IMR-90 (cell line): ENCODE results near the gene SLC22A24. TPM values are rescaled to one million over a fixed set of nuclear protein-coding genes. Genes with fewer than 3 reads are reported as not detected.
A peak's percentile ranks its signal among the peaks of the same experiment; 100 is the strongest.

Experiments used
- ATAC-seq: fragments of 200-7000 bp; cut with Tn5 transposase; 2 replicates; pipeline ENCODE4 v1.9.1; 2020; ENCODE audit warnings: low read depth, mild to moderate bottlenecking, moderate library complexity
- BruUV-seq: library from RNA; stranded (reverse); fragments of 400-500 nt; replicated peaks from 2 replicates; lab custom pipeline; 2021; lab: Mats Ljungman, UMichigan
- CTCF ChIA-PET: fragments of 300-600 bp; formaldehyde crosslinking; extraction: SDS; loops from one replicate; lab custom pipeline; 2021; ENCODE audit warnings: antibody characterized with exemption; lab: Yijun Ruan, JAX
- POLR2A ChIA-PET: fragments of 300-600 bp; sonication (Branson Sonifier 250); formaldehyde crosslinking; loops from one replicate; lab custom pipeline; 2022; ENCODE audit warnings: antibody characterized with exemption; ENCODE audit not compliant: unreplicated experiment; lab: Charles Lee
- DNase-seq: peaks from one replicate; pipeline ENCODE4 v3.0.0; 2013
- H2AFZ ChIP-seq: replicated peaks from 2 replicates; pipeline ENCODE3; 2013; ENCODE audit warnings: low read length, mild to moderate bottlenecking; ENCODE audit not compliant: poor library complexity
- H2AK5ac ChIP-seq: 2 replicates; pipeline ENCODE4 v1.6.1; 2013; ENCODE audit warnings: low read depth, low read length, inconsistent platforms
- H2AK9ac ChIP-seq: replicated peaks from 2 replicates; pipeline ENCODE3; 2013; ENCODE audit warnings: mild to moderate bottlenecking, low read depth, low read length, moderate library complexity; ENCODE audit not compliant: poor library complexity
- H2BK120ac ChIP-seq: 2 replicates; pipeline ENCODE4 v1.6.1; 2013; ENCODE audit warnings: low read depth, low read length, inconsistent platforms
- H2BK15ac ChIP-seq: 3 replicates; pipeline ENCODE4 v1.6.1; 2013; ENCODE audit warnings: low read depth, low read length, inconsistent platforms
- H2BK20ac ChIP-seq: 2 replicates; pipeline ENCODE4 v1.6.1; 2013; ENCODE audit warnings: low read depth, mild to moderate bottlenecking, inconsistent platforms, low read length, moderate library complexity
- H2BK5ac ChIP-seq: 2 replicates; pipeline ENCODE4 v1.6.1; 2013; ENCODE audit warnings: mild to moderate bottlenecking, low read depth, low read length, inconsistent platforms; ENCODE audit not compliant: poor library complexity, severe bottlenecking
- H3K14ac ChIP-seq: replicated peaks from 2 replicates; pipeline ENCODE4 v1.6.1; 2013; ENCODE audit warnings: low read depth, low read length, inconsistent platforms
- H3K18ac ChIP-seq: 2 replicates; pipeline ENCODE4 v1.6.1; 2013; ENCODE audit warnings: low read depth, low read length, control low read depth
- H3K23ac ChIP-seq: 2 replicates; pipeline ENCODE4 v1.6.1; 2013; ENCODE audit warnings: low read depth, low read length, inconsistent platforms
- H3K27ac ChIP-seq: 2 replicates; pipeline ENCODE4 v1.5.1; 2013; ENCODE audit warnings: mild to moderate bottlenecking, control low read depth, low read length; ENCODE audit not compliant: insufficient read depth
- H3K27me3 ChIP-seq: 2 replicates; pipeline ENCODE4 v1.6.1; 2013; ENCODE audit warnings: low read length; ENCODE audit not compliant: control insufficient read depth, insufficient read depth
- H3K36me3 ChIP-seq: 2 replicates; pipeline ENCODE4 v1.6.1; 2013; ENCODE audit warnings: low read length, mixed read lengths; ENCODE audit not compliant: control insufficient read depth, insufficient read depth
- H3K4ac ChIP-seq: 2 replicates; pipeline ENCODE4 v1.6.1; 2013; ENCODE audit warnings: low read depth, low read length, inconsistent platforms
- H3K4me1 ChIP-seq: 2 replicates; pipeline ENCODE4 v1.6.1; 2013; ENCODE audit warnings: low read length, mixed read lengths; ENCODE audit not compliant: control insufficient read depth, insufficient read depth
- H3K4me2 ChIP-seq: 2 replicates; pipeline ENCODE4 v1.6.1; 2013; ENCODE audit warnings: low read depth, mild to moderate bottlenecking, control low read depth, low read length, moderate library complexity
- H3K4me3 ChIP-seq: 2 replicates; pipeline ENCODE4 v1.5.1; 2013; ENCODE audit warnings: low read depth, mild to moderate bottlenecking, control low read depth, low read length, moderate library complexity; ENCODE audit not compliant: insufficient read depth
- H3K56ac ChIP-seq: 2 replicates; pipeline ENCODE4 v1.6.1; 2013; ENCODE audit warnings: low read length, inconsistent platforms; ENCODE audit not compliant: insufficient read depth; ENCODE audit errors: extremely low read depth
- H3K79me1 ChIP-seq, 2 experiments: 2 replicates each; pipeline ENCODE4 v1.6.1; 2013; ENCODE audit warnings: low read length in 2 of 2, inconsistent platforms in 1 of 2, low read depth in 1 of 2
- H3K9ac ChIP-seq: 2 replicates; pipeline ENCODE4 v1.6.1; 2013; ENCODE audit warnings: low read depth, low read length, control low read depth
- H3K9me1 ChIP-seq: 2 replicates; pipeline ENCODE4 v1.6.1; 2013; ENCODE audit warnings: low read length, inconsistent platforms; ENCODE audit not compliant: insufficient read depth
- H3K9me3 ChIP-seq: 2 replicates; pipeline ENCODE4 v1.6.1; 2013; ENCODE audit warnings: low read length; ENCODE audit not compliant: control insufficient read depth, insufficient read depth
- H4K20me1 ChIP-seq: 2 replicates; pipeline ENCODE4 v1.6.1; 2013; ENCODE audit warnings: low read length, inconsistent platforms; ENCODE audit not compliant: insufficient read depth
- H4K5ac ChIP-seq: 2 replicates; pipeline ENCODE4 v1.6.1; 2013; ENCODE audit warnings: mild to moderate bottlenecking, low read depth, low read length, control low read depth
- H4K8ac ChIP-seq, 2 experiments: 2 replicates each; pipeline ENCODE4 v1.6.1; 2013; ENCODE audit warnings: low read depth in 2 of 2, low read length in 2 of 2, control low read depth in 1 of 2, inconsistent platforms in 1 of 2
- H4K91ac ChIP-seq: 2 replicates; pipeline ENCODE4 v1.6.1; 2013; ENCODE audit warnings: low read depth, low read length, inconsistent platforms; ENCODE audit not compliant: insufficient read depth
- BHLHE40 ChIP-seq: fragments of 150-350 bp; IDR thresholded peaks from 2 replicates; pipeline ENCODE4 v1.6.1; 2016; ENCODE audit warnings: mild to moderate bottlenecking, low read depth, low read length
- CEBPB ChIP-seq: IDR thresholded peaks from 2 replicates; pipeline ENCODE4 v1.6.1; 2012; ENCODE audit warnings: low read depth, low read length, improper control_type of control experiment
- CHD1 ChIP-seq: IDR thresholded peaks from 2 replicates; pipeline ENCODE4 v1.6.1; 2012; ENCODE audit warnings: low read depth, low read length, improper control_type of control experiment
- FOS ChIP-seq: fragments of 150-350 bp; IDR thresholded peaks from 2 replicates; pipeline ENCODE4 v1.6.1; 2016; ENCODE audit warnings: low read depth, low read length
- MAFK ChIP-seq: IDR thresholded peaks from 2 replicates; pipeline ENCODE4 v1.6.1; 2012; ENCODE audit warnings: low read depth, low read length, improper control_type of control experiment
- MAZ ChIP-seq: IDR thresholded peaks from 2 replicates; pipeline ENCODE4 v1.6.1; 2012; ENCODE audit warnings: low read depth, mild to moderate bottlenecking, low read length, improper control_type of control experiment, moderate library complexity, borderline replicate concordance
- MXI1 ChIP-seq: IDR thresholded peaks from 2 replicates; pipeline ENCODE4 v1.6.1; 2012; ENCODE audit warnings: low read depth, mild to moderate bottlenecking, low read length, moderate library complexity, borderline replicate concordance
- NFE2L2 ChIP-seq: fragments of 150-350 bp; IDR thresholded peaks from 2 replicates; pipeline ENCODE4 v1.6.1; 2016; ENCODE audit warnings: low read depth, mild to moderate bottlenecking, low read length
- POLR2A ChIP-seq: IDR thresholded peaks from 2 replicates; pipeline ENCODE4 v1.6.1; 2012; ENCODE audit warnings: mild to moderate bottlenecking, low read depth, low read length
- RAD21 ChIP-seq: IDR thresholded peaks from 2 replicates; pipeline ENCODE4 v1.6.1; 2012; ENCODE audit warnings: low read length, improper control_type of control experiment
- RCOR1 ChIP-seq: IDR thresholded peaks from 2 replicates; pipeline ENCODE4 v1.6.1; 2012; ENCODE audit warnings: mild to moderate bottlenecking, low read length, improper control_type of control experiment; ENCODE audit not compliant: insufficient replicate concordance
- RFX5 ChIP-seq: IDR thresholded peaks from 2 replicates; pipeline ENCODE4 v1.8.0; 2012; ENCODE audit warnings: low read depth, mild to moderate bottlenecking, low read length, moderate library complexity
- SMC3 ChIP-seq: fragments of 150-350 bp; IDR thresholded peaks from 2 replicates; pipeline ENCODE4 v1.6.1; 2016; ENCODE audit warnings: low read depth, mild to moderate bottlenecking, antibody characterized with exemption, low read length, moderate library complexity
- WGBS, 2 experiments: methylation state at CpG; one replicate each; pipeline versions ENCODE4 v1.1.5 to v1.1.7; 2013; ENCODE audit warnings: missing lambda C conversion rate in 2 of 2; ENCODE audit not compliant: insufficient read length in 1 of 2; ENCODE audit errors: extremely low coverage in 2 of 2; 5-methylcytosine and 5-hydroxymethylcytosine counted together
- dilution Hi-C: fragments of 300-500 bp; cut with HindIII; formaldehyde crosslinking; loops from one replicate; pipeline ENCODE4 v1.14.3; 2018; ENCODE audit warnings: low sequenced_read_pairs; ENCODE audit not compliant: unreplicated experiment
- in situ Hi-C: fragments of 300-500 bp; cut with MboI; formaldehyde crosslinking; loops from 3 replicates; pipeline ENCODE4 v1.14.3; 2019; ENCODE audit warnings: low sequenced_read_pairs, inconsistent platforms, mixed read lengths
- intact Hi-C: fragments of 100-400 bp; cut with micrococcal nuclease; formaldehyde crosslinking; loops from 2 replicates; pipeline ENCODE4 v1.10.0; 2022
- polyA plus RNA-seq, 3 experiments: library from polyadenylated mRNA; depleted of rRNA; stranded (reverse); fragments of >200 nt; gene quantifications; 2 replicates each; pipeline ENCODE4 v1.2.3, GENCODE V29; 2012; ENCODE audit warnings: low replicate concordance in 1 of 3
- total RNA-seq: library from RNA; depleted of rRNA; stranded (reverse); fragments of >200 nt; gene quantifications from 2 replicates; pipeline ENCODE4 v1.2.3, GENCODE V29; 2012
- TF ChIP-seq, protein P1 (sequence below): fragments of 150-350 bp; IDR thresholded peaks from 2 replicates; pipeline ENCODE4 v1.6.1; 2017; ENCODE audit warnings: mild to moderate bottlenecking, antibody characterized with exemption, low read length, low read depth
- TF ChIP-seq, protein P2 (sequence below): fragments of 150-350 bp; IDR thresholded peaks from 2 replicates; pipeline ENCODE4 v1.6.1; 2016; ENCODE audit warnings: low read depth, mild to moderate bottlenecking, low read length, moderate library complexity, borderline replicate concordance

Gene SLC22A24
- total and polyA plus RNA-seq, 2 of the 4 experiments (the other 2 are of a cell fraction), result not detected

DNA sequence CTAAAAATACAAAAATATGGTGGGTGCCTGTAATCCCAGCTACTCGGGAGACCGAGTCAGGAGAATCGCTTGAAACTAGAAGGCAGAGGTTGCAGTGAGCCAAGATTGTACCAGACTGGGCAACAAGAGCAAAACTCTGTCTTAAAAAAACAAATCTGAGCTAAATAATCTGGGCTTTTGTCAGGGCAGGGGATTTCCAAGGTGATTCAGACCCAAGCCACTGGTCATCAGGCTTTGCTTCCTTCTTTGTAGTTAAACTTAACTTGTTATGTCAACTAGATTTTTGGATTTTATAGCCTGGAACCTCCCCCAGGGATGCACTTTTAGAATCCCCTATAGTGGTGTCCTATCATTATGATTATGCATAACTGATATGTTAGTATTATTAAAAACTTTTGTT lies 101.4 kb downstream of the SLC22A24 start:
- no peak overlapping the region for H3K23ac ChIP-seq
- POLR2A ChIA-PET, result no interaction called here
- H4K91ac ChIP-seq, result no peak overlapping the region
- H3K18ac ChIP-seq, result no peak overlapping the region
- no peak overlapping the region for H3K4me2 ChIP-seq
- H2BK5ac ChIP-seq, result no peak overlapping the region
- in situ Hi-C loops, result no loop called here
- CTCF ChIA-PET, result no interaction called here
- H3K4me1 ChIP-seq, result no peaks in the 10 kb centered on the region
- H3K56ac ChIP-seq, result no peak overlapping the region
- H3K9me3 ChIP-seq, result no peaks in the 10 kb centered on the region
- no peaks in the 10 kb centered on the region for H4K20me1 ChIP-seq
- no peak for ATAC-seq
- no TSS peak for BruUV-seq
- H2AK5ac ChIP-seq, result no peak overlapping the region
- H3K36me3 ChIP-seq, result no peaks in the 10 kb centered on the region
- no peak overlapping the region for H2BK120ac ChIP-seq
- H3K14ac ChIP-seq, result no peak overlapping the region
- no peak overlapping the region for H2AK9ac ChIP-seq
- TF ChIP-seq BHLHE40 (no peak), MAZ (no peak), NFE2L2 (no peak), MAFK (no peak), MXI1 (no peak), POLR2A (no peak), CEBPB (no peak), FOS (no peak), RCOR1 (no peak), RFX5 (no peak), SMC3 (no peak), RAD21 (no peak), CHD1 (no peak)
- TF ChIP-seq, protein P1, sequence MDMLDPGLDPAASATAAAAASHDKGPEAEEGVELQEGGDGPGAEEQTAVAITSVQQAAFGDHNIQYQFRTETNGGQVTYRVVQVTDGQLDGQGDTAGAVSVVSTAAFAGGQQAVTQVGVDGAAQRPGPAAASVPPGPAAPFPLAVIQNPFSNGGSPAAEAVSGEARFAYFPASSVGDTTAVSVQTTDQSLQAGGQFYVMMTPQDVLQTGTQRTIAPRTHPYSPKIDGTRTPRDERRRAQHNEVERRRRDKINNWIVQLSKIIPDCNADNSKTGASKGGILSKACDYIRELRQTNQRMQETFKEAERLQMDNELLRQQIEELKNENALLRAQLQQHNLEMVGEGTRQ, result no peak
- TF ChIP-seq, protein P2, sequence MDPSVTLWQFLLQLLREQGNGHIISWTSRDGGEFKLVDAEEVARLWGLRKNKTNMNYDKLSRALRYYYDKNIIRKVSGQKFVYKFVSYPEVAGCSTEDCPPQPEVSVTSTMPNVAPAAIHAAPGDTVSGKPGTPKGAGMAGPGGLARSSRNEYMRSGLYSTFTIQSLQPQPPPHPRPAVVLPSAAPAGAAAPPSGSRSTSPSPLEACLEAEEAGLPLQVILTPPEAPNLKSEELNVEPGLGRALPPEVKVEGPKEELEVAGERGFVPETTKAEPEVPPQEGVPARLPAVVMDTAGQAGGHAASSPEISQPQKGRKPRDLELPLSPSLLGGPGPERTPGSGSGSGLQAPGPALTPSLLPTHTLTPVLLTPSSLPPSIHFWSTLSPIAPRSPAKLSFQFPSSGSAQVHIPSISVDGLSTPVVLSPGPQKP, result no peak
- no peak overlapping the region for H2BK15ac ChIP-seq
- H4K8ac ChIP-seq, result no peak overlapping the region
- H3K79me1 ChIP-seq, result no peaks in the 10 kb centered on the region
- intact Hi-C loops, result no loop called here
- no peaks in the 10 kb centered on the region for H3K9me1 ChIP-seq
- no CpG with 5 or more reads among the region's 3 CpGs for WGBS, 2 experiments
- no peak overlapping the region for H3K4me3 ChIP-seq
- no peak overlapping the region for H3K4ac ChIP-seq
- no peak overlapping the region for H2BK20ac ChIP-seq
- dilution Hi-C loops, result no loop called here
- no peak overlapping the region for H4K5ac ChIP-seq
- no peak overlapping the region for H3K27ac ChIP-seq
- peak; percentile 5 for DNase-seq
- no peak overlapping the region for H3K9ac ChIP-seq
- no peaks in the 10 kb centered on the region for H3K27me3 ChIP-seq
- no peak overlapping the region for H2AFZ ChIP-seq
